ENCODE data around the gene PPME1. TPM values are rescaled to one million over a fixed set of nuclear protein-coding genes. Genes with fewer than 3 reads are reported as not detected.

The PPME1 gene
- total RNA-seq, 4 donors from 2014 or later = 17.1 to 71.0 (median 29.7) TPM

DNA sequence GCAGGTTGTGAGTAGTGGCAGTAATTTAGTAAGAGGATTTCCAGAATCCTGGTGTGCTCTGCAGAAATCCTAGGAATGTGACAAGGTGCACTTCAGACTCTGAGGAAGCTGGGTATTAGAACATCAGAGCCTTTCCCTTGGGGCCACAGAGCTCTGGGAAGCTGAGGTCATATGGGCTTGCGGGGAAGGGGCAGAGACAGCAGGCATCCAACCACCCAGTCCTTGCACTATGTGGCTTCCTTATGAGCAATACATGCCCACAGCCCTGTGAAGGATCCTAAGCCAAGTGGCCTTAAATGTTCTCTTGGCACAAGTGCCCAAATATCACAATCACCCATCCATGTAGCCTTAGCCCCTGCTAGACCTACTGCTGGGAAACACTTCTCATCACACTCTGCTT is 94.2 kb downstream of the PPME1 start:
- no peaks in the 10 kb centered on the region for H3K36me3 ChIP-seq

DNA sequence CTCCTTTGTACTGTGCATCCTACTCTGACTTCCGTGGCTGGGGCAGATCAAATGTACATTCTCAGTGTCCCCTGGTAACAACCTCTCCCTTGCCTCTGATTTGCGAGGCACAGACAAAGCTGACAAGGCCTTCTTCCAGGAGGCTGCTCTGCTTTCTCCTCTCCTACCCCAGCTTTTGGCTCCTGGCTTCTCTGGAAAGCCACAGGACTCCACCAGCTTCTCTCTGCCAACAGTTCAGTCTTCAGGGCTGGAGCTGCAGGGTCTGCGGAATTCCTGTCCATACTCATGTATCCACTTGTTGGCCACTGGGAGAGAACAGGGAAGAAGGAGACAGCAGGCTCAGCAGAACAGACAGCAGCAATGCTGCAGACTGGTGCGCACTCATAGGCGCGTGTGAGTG is 95.9 kb downstream of the PPME1 start:
- no peaks in the 10 kb centered on the region for H3K27me3 ChIP-seq
- no peaks in the 10 kb centered on the region for H3K36me3 ChIP-seq
- no peak overlapping the region for H3K4me3 ChIP-seq
- H3K4me1 ChIP-seq = no peaks in the 10 kb centered on the region
- TF ChIP-seq POLR2A (IDR thresholded peaks at IDR 0.05) = no peak
- no peak for TF ChIP-seq CTCF (IDR thresholded peaks at IDR 0.05)
- H3K9me3 ChIP-seq = no peaks in the 10 kb centered on the region
- DNase-seq = no peak
- no peak overlapping the region for H3K27ac ChIP-seq

More for the DNA sequence above, 94.2 kb downstream of the PPME1 start:
- H3K27me3 ChIP-seq = no peaks in the 10 kb centered on the region
- no peak for TF ChIP-seq POLR2A (IDR thresholded peaks at IDR 0.05)
- TF ChIP-seq CTCF (IDR thresholded peaks at IDR 0.05) = no peak
- no peaks in the 10 kb centered on the region for H3K4me1 ChIP-seq
- no peak overlapping the region for H3K4me3 ChIP-seq
- H3K9me3 ChIP-seq = no peaks in the 10 kb centered on the region
- DNase-seq = no peak
- H3K27ac ChIP-seq = no peak overlapping the region

GRCh38 chr11:74268456-74268855 is 97.4 kb downstream of the PPME1 start:
- Histone ChIP-seq H3K27me3 (no peaks in the 10 kb centered on the region), H3K27ac (no peak overlapping the region), H3K4me3 (no peak overlapping the region), H3K9me3 (no peaks in the 10 kb centered on the region), H3K36me3 (no peaks in the 10 kb centered on the region), H3K4me1 (no peaks in the 10 kb centered on the region)
- no peak for TF ChIP-seq POLR2A (IDR thresholded peaks at IDR 0.05)
- TF ChIP-seq CTCF (IDR thresholded peaks at IDR 0.05) = no peak
- no peak for DNase-seq

DNA sequence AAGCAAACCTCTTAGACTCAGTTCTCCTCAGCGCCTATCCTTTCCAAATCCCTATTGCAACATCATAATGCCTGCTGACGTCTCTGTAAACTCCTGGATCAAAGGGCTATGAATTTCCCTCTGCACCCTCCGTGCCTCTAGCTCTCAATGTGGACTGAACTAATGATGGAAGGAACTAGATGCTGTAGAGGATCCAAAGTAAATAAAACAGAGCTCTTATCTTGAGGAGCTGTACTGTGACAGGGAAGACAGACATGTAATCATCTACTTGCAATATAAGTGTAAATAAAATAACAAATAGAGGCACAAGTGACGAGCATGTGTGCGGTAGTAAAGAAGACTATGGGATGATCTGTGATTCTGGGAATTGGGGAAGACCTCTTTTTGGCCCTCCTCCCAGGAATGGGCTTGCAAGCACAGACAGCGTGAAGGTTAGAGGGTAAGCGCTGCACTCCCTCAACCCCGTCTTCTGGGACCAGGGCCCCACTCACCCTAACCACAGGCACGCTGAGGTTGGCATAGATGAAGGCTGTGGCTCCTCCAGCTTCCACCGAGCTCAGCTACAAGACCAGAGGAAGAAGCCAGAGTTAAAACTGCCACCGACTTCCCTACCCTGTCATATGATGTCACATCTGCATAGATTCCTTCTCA is 98.2 kb downstream of the PPME1 start:
- no peaks in the 10 kb centered on the region for H3K27me3 ChIP-seq
- H3K36me3 ChIP-seq = no peaks in the 10 kb centered on the region
- H3K4me1 ChIP-seq = no peaks in the 10 kb centered on the region
- no peak for DNase-seq
- no peak overlapping the region for H3K4me3 ChIP-seq
- no peaks in the 10 kb centered on the region for H3K9me3 ChIP-seq
- H3K27ac ChIP-seq = no peak overlapping the region
- TF ChIP-seq CTCF (IDR thresholded peaks at IDR 0.05) = no peak
- TF ChIP-seq POLR2A (IDR thresholded peaks at IDR 0.05) = no peak

DNA sequence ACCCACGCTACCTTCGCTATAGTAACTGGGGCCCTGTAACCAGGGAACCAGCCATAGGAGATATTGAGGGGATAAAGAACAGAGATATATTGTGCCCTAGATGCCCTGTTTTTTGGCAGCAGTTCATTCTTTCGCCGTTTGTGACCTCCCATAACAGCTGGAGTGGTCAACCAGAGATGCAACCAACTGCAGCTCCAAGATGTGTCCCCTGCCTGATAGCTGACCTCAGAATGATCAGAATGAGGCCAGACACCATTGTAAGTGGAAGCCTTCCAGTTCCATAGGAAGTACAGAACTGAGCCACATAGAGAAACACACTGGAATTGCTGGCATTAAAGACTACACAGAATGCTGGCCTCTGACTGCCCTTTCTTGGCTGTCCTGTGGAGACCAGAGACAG is 101.2 kb downstream of the PPME1 start:
- no peak overlapping the region for H3K4me3 ChIP-seq
- H3K27me3 ChIP-seq = no peaks in the 10 kb centered on the region
- DNase-seq = no peak
- no peaks in the 10 kb centered on the region for H3K9me3 ChIP-seq
- no peaks in the 10 kb centered on the region for H3K4me1 ChIP-seq
- TF ChIP-seq CTCF (IDR thresholded peaks at IDR 0.05) = no peak
- no peak for TF ChIP-seq POLR2A (IDR thresholded peaks at IDR 0.05)
- H3K36me3 ChIP-seq = no peaks in the 10 kb centered on the region
- H3K27ac ChIP-seq = no peak overlapping the region

DNA sequence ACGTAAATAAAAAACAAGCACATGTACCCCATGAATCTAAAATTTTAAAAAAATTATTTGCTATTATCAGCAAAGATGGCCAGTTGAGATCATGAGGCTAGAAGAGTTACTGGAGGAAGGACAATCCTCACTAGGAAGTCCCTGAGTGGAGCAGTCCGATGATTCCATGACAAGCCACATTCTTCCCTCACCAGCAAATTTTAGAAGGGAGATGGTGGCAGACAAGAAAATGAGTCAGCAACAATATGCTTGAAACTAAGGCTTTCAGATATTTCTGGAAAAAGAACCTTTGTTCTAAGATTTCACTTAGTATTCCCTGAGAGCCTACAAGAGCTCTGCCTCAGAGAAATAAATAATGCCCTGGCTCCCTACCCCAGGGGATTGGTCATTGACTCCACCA is 105.5 kb downstream of the PPME1 start:
- H3K4me1 ChIP-seq = no peaks in the 10 kb centered on the region
- no peaks in the 10 kb centered on the region for H3K36me3 ChIP-seq
- no peaks in the 10 kb centered on the region for H3K27me3 ChIP-seq
- no peaks in the 10 kb centered on the region for H3K9me3 ChIP-seq
- TF ChIP-seq CTCF (IDR thresholded peaks at IDR 0.05) (no peak), POLR2A (IDR thresholded peaks at IDR 0.05) (no peak)
- no peak for DNase-seq
- no peak overlapping the region for H3K27ac ChIP-seq
- H3K4me3 ChIP-seq = no peak overlapping the region

Measured in Peyer's patch (tissue), 4 donors.